Activated T-helper 1 cell treated with anti-CD3 and anti-CD28 coated beads, Interleukin-2, amount 50 U/mL, for 16 hours (primary cell): ENCODE measurements around the gene FOXA3.

ENCODE experiments used
- DNase-seq, 2 donors: peaks; one replicate each; pipeline ENCODE4 v3.0.0-alpha.2; 2020; ENCODE audit warnings: low read depth in 1 of 2, low spot score in 1 of 2

Gene FOXA3

GRCh38 chr19:45863840-45864628 lies at the start of gene FOXA3:
TSS of gene FOXA3 (plus strand) at chr19:45864326. CDS start at chr19:45864457, 131 bp downstream.
- peak in 1 of 2 donors; percentile 50 for DNase-seq

DNA sequence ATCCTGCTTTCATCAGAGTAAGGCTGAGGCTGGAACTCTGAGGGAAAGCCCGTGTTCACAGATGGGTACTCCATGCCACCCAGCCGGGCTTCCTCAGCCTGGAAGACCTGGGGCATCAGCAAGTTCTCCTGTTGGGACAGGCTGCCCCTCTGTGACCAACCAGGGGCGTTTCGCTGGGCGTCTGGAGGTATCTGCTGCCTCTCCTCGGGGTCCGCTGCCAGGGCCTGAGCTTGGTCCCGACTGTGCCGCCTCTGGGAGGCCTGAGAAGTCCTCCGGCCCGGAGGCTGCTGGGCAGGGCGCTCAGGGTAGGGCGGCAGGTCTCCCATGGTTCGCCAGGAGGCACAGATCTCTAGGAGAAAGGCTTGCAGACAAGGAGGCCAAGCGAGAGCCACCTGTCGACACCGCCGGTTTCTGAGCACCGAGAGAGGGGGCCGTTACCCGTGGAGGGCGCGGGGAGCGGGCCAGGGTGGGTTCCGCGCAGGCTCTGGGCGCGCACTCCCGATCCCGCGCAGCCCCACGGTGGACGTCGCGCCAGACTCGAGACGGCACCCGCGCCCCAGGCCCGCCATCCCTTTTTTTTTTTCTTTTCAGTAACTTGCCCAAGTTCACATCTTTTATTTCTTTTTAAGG lies 49.2 kb upstream of the FOXA3 start, which contains the start of gene RSPH6A:
Gene RSPH6A (minus strand): TSS at position 458 of the 630 bp plus-strand sequence. CDS start 132 bp downstream, at position 326.
- no peak for DNase-seq

GRCh38 chr19:45815481-45816216 lies 48.5 kb upstream of the FOXA3 start:
- DNase-seq = no peak

DNA sequence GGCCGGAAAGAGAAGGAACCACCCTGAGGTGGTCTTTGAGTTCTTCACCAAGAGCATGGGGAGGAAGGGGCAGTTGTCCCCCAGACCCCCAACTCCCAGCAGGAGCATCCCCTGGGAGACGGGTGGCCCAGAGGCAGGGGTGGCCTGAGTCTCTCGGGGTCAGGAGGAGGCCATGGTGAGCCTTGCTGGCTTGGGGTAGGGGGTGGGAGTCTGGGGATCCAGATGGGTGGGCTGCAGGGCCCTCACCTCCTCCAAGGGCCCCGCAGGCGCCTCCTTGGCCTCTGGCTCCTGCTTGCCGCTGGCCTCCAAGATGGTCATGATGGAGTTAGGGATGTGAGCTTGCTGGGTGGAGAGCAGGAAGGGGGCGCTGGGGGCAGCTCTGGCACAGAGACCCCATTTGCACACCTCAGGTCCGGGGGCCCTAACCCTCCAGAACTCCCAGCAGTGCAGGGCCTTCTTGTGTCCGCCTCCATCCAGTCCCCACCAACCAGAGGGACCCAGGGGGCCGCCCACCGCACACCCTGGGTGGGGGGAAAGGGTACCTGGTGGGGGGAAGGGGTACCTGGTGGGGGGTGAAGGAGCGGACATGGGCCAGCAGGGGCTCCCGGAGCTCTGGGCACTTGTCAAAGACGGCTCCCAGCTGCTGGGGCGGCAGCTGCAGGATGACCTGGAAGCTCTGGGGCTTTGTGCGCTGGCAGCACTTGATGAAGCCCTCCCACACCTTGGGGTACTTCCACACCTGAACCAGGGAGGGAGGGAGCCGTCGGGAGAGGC lies 47.7 kb upstream of the FOXA3 start:
- no peak for DNase-seq

DNA sequence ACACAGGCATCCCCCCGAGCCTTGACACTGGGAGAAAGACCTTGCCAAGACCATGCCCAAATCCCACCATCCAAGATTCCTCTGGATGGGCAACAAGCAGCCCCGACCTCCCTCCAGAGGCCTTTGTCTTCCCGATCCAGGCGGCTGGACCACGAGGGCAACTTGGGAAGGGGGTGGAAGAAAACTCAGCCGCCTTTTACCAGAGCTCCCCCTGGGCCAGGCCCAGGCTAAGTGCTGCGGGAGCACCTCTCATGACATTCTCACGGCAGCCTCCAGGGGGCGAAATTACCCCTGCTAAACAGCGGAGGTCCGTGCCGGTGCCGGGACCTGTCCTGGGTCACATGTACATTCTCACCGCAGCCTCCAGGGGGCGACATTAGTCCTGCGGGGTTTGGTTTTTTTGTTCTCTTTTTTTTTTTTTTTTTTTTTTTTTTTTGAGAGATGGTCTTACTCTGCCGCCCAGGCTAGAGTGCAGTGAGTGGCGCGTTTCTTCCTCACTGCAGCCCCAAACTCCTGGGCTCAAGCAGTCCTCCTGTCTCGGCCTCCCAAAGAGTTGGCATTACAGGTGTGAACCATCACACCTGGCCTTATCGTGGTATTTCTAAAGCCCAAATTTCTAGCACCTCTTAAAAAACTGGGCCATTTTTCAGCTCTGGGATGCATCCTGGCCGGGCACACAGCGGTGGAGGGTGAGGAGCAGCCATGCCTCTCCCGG lies 47.0 kb upstream of the FOXA3 start:
- peak; percentile 90 to 96 for DNase-seq

- DNase-seq = no peak
Observed at GRCh38 chr19:45817725-45818301, 46.3 kb upstream of the FOXA3 start.

- DNase-seq = no peak
Observed at GRCh38 chr19:45819769-45820168, 44.4 kb upstream of the FOXA3 start.

- no peak for DNase-seq
Observed at GRCh38 chr19:45820413-45821102, 43.6 kb upstream of the FOXA3 start.

- DNase-seq = no peak
Observed at GRCh38 chr19:45821103-45821521, 43.0 kb upstream of the FOXA3 start.

GRCh38 chr19:45821570-45821969 lies 42.6 kb upstream of the FOXA3 start:
- no peak for DNase-seq

- no peak for DNase-seq
Observed at GRCh38 chr19:45822716-45823115, 41.4 kb upstream of the FOXA3 start.

- DNase-seq = no peak
Observed at GRCh38 chr19:45823182-45823581, 40.9 kb upstream of the FOXA3 start.

GRCh38 chr19:45824041-45824471 lies 40.1 kb upstream of the FOXA3 start:
- no peak for DNase-seq

DNA sequence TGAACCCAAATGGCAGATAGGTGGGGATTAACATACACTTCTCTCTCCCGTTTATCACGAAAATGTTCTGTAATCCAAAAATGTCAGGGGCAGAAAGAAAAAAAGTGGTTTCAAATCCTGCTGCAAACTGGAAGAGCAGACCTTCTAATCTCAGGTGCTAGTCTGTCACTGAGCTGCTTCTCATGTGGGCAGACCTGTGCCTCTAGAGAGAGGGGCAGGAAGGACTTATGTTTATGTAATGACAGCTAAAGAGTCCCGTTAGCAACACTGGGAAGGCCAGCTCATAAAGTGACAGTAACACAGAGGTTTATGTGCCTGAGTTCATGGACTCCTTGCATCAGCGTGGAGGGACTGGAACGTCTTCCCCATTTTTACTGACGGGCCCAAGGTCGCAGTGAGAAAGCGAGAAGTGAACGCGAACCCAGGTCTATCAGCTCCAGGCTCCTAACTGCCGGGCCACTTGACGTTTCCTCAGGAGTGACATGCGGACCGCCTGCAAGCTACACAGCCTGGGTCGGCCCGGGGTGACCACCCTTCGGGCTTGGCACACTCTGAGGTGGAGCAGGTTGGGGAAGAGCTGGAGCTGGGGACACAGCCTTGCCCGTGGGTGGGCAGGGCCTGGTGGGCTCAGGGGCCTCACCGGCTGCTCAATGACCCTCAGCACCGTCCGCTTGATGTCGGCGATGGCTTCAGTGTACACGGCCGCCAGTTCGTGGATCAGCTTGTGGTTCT lies 39.4 kb upstream of the FOXA3 start:
- DNase-seq = no peak

- no peak for DNase-seq
Observed at GRCh38 chr19:45825263-45825605, 38.9 kb upstream of the FOXA3 start.

GRCh38 chr19:45825917-45826893 lies 37.9 kb upstream of the FOXA3 start:
- DNase-seq = no peak

GRCh38 chr19:45826934-45827333 lies 37.2 kb upstream of the FOXA3 start:
- DNase-seq = no peak
